PC-9 (cell line): ENCODE results near the gene C1orf87. TPM values are rescaled to one million over a fixed set of nuclear protein-coding genes. Genes with fewer than 3 reads are reported as not detected.

Experiments
- BruUV-seq: library from RNA; stranded (reverse); fragments of 400-500 nt; replicated peaks from 2 replicates; lab custom pipeline; 2021; lab: Mats Ljungman, UMichigan
- CTCF ChIA-PET: fragments of 300-600 bp; sonication (Branson Sonifier 250); formaldehyde crosslinking; loops from one replicate; lab custom pipeline; 2022; ENCODE audit warnings: antibody characterized with exemption; lab: Charles Lee
- POLR2A ChIA-PET: fragments of 300-600 bp; sonication (Branson Sonifier 250); formaldehyde crosslinking; loops from one replicate; lab custom pipeline; 2022; ENCODE audit warnings: antibody characterized with exemption; ENCODE audit not compliant: unreplicated experiment; lab: Charles Lee
- DNase-seq, 2 experiments: peaks; one replicate each; pipeline versions ENCODE4 v3.0.0 to v3.0.0-alpha.2; 2015 to 2022; ENCODE audit warnings: mixed read lengths in 1 of 2
- H2AFZ ChIP-seq: fragments of 200-600 bp; sonication (generic); 2 replicates; pipeline ENCODE4 v1.8.1; 2017; ENCODE audit warnings: antibody characterized with exemption
- H3F3A ChIP-seq: fragments of 200-600 bp; sonication (generic); 2 replicates; pipeline ENCODE4 v1.8.1; 2017; ENCODE audit warnings: antibody characterized with exemption, mild to moderate bottlenecking, low read depth; ENCODE audit not compliant: insufficient read depth
- H3K27ac ChIP-seq: fragments of 200-600 bp; sonication (generic); 2 replicates; pipeline ENCODE4 v1.6.1; 2016; ENCODE audit warnings: mixed run types
- H3K27me3 ChIP-seq: fragments of 200-600 bp; sonication (generic); 2 replicates; pipeline ENCODE4 v1.6.1; 2016; ENCODE audit warnings: low read depth, mixed run types; ENCODE audit not compliant: insufficient read depth
- H3K36me3 ChIP-seq: fragments of 200-600 bp; sonication (generic); 2 replicates; pipeline ENCODE4 v1.6.1; 2016; ENCODE audit warnings: low read depth, mixed run types
- H3K4me1 ChIP-seq: fragments of 200-600 bp; sonication (generic); replicated peaks from 2 replicates; pipeline ENCODE4 v1.6.1; 2016; ENCODE audit warnings: mixed run types; ENCODE audit not compliant: insufficient read depth
- H3K4me2 ChIP-seq: fragments of 200-600 bp; sonication (generic); 2 replicates; pipeline ENCODE4 v1.6.1; 2017; ENCODE audit warnings: mixed run types
- H3K4me3 ChIP-seq: fragments of 200-600 bp; sonication (generic); 2 replicates; pipeline ENCODE4 v1.6.1; 2016; ENCODE audit warnings: mixed run types
- H3K79me2 ChIP-seq: fragments of 200-600 bp; sonication (generic); 2 replicates; pipeline ENCODE4 v1.6.1; 2017; ENCODE audit warnings: low read depth, mixed run types
- H3K9me2 ChIP-seq: fragments of 200-600 bp; sonication (generic); 2 replicates; pipeline ENCODE4 v1.8.1; 2017; ENCODE audit warnings: mild to moderate bottlenecking; ENCODE audit not compliant: insufficient read depth
- H3K9me3 ChIP-seq: fragments of 200-600 bp; sonication (generic); 2 replicates; pipeline ENCODE4 v1.8.1; 2016; ENCODE audit warnings: low read depth; ENCODE audit not compliant: insufficient read depth
- H4K20me1 ChIP-seq: fragments of 200-600 bp; sonication (generic); 2 replicates; pipeline ENCODE4 v1.8.1; 2017; ENCODE audit not compliant: insufficient read depth
- CTCF ChIP-seq: fragments of 200-600 bp; sonication (generic); conservative IDR thresholded peaks from 2 replicates; pipeline ENCODE4 v1.6.1; 2017; ENCODE audit warnings: mixed run types, antibody characterized with exemption, mild to moderate bottlenecking, moderate library complexity
- EZH2 ChIP-seq: fragments of 200-600 bp; sonication (generic); IDR thresholded peaks from 2 replicates; pipeline ENCODE4 v1.8.0; 2017; ENCODE audit warnings: antibody characterized with exemption, low read depth
- intact Hi-C: fragments of 100-400 bp; cut with micrococcal nuclease; formaldehyde crosslinking; loops from one replicate; pipeline ENCODE4 v1.10.0; 2022; ENCODE audit not compliant: unreplicated experiment
- total RNA-seq: library from RNA; stranded (reverse); gene quantifications from 2 replicates; pipeline ENCODE4 v1.2.3, GENCODE V29; 2021

The C1orf87 gene
- total RNA-seq, 1 experiment from 2014 or later, result not detected

DNA sequence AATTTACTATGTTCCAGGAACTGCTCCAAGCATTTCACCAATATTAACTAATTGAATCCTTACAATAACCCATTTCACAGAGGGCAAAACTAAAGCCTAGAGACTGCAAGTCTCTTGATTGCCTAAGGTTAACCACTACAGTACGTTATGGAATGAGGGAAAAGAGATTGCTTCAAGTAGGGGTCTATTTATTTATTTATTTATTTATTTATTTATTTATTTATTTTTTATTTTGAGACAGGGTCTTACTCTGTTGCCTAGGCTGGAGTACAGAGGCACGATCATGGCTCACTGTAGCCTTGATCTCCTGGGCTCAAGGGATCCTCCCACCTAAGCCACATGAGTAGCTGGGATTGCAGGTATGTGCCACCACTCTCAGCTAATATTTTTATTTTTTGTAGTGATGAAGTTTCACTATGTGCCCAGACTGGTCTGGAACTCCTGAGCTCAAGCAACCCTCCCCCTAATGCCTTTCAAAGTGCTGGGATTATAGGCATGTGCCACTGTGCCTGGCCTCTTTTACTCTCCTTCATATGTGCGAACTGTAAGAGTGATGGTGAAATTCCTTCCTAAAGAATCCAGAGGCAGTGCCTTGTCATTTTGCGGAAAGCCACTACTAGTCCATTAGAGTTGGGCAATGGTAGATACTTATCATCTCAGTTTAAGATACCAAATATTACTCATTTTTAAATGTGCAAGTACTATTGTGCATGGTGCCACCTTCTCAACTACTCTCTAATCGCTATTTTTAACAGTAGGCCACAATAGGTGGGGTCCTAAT, 81.3 kb downstream of the C1orf87 start:
- no TSS peak for BruUV-seq
- Histone ChIP-seq H3K27me3 (no peaks in the 10 kb centered on the region), H3K79me2 (no peaks in the 10 kb centered on the region), H3K27ac (no peak overlapping the region), H3K9me2 (no peaks in the 10 kb centered on the region), H4K20me1 (no peaks in the 10 kb centered on the region), H3K4me3 (no peak overlapping the region), H3F3A (no peaks in the 10 kb centered on the region), H3K4me1 (no peaks in the 10 kb centered on the region), H3K4me2 (no peak overlapping the region), H3K36me3 (no peaks in the 10 kb centered on the region), H3K9me3 (no peaks in the 10 kb centered on the region), H2AFZ (no peak overlapping the region)
- DNase-seq, result no peak
- POLR2A ChIA-PET, result no interaction called here
- intact Hi-C loops, result no loop called here
- TF ChIP-seq CTCF (no peak), EZH2 (no peak)
- CTCF ChIA-PET, result no interaction called here

GRCh38 chr1:59990470-59990869, 83.1 kb downstream of the C1orf87 start:
- no peaks in the 10 kb centered on the region for H3K4me1 ChIP-seq
- no peak for TF ChIP-seq CTCF
- no peak for TF ChIP-seq EZH2
- intact Hi-C loops, result no loop called here
- H4K20me1 ChIP-seq, result no peaks in the 10 kb centered on the region
- ChIA-PET CTCF (no interaction called here), POLR2A (interaction anchor here (0.6 kb wide), 1 partner anchor 1952 kb away, joined by 3 read pairs; no protein-coding TSS in a partner anchor)
- no peaks in the 10 kb centered on the region for H3K9me2 ChIP-seq
- no peak overlapping the region for H3K27ac ChIP-seq
- BruUV-seq, result no TSS peak
- H2AFZ ChIP-seq, result no peak overlapping the region
- no peak overlapping the region for H3K4me2 ChIP-seq
- H3K79me2 ChIP-seq, result no peaks in the 10 kb centered on the region
- H3K36me3 ChIP-seq, result no peaks in the 10 kb centered on the region
- H3K27me3 ChIP-seq, result no peaks in the 10 kb centered on the region
- DNase-seq, result no peak
- H3F3A ChIP-seq, result no peaks in the 10 kb centered on the region
- no peak overlapping the region for H3K4me3 ChIP-seq
- no peaks in the 10 kb centered on the region for H3K9me3 ChIP-seq

- Histone ChIP-seq H2AFZ (peak overlapping the region; percentile 33; the same call in 1 of the 2 replicates), H3K4me2 (no peak overlapping the region), H3K27me3 (no peaks in the 10 kb centered on the region), H3K9me3 (no peaks in the 10 kb centered on the region), H3K79me2 (no peaks in the 10 kb centered on the region), H3F3A (no peaks in the 10 kb centered on the region), H3K4me1 (no peaks in the 10 kb centered on the region), H3K36me3 (no peaks in the 10 kb centered on the region), H4K20me1 (no peaks in the 10 kb centered on the region), H3K4me3 (no peak overlapping the region), H3K27ac (no peak overlapping the region), H3K9me2 (no peaks in the 10 kb centered on the region)
- no TSS peak for BruUV-seq
- no peak for DNase-seq
- TF ChIP-seq EZH2 (no peak), CTCF (no peak)
- ChIA-PET POLR2A (no interaction called here), CTCF (no interaction called here)
- intact Hi-C loops, result no loop called here
These were observed 86.9 kb downstream of the C1orf87 start for GRCh38 chr1:59986516-59987310.
